GM23338 (cell line): ENCODE measurements around the gene USH1C. TPM values are rescaled to one million over a fixed set of nuclear protein-coding genes. Genes with fewer than 3 reads are reported as not detected.

Experiments used
- ATAC-seq: fragments of 200-7000 bp; cut with Tn5 transposase; 3 replicates; pipeline ENCODE4 v1.9.1; 2020
- DNase-seq: peaks from one replicate; pipeline ENCODE4 v3.0.0-alpha.2; 2015; ENCODE audit warnings: low spot score
- H2AFZ ChIP-seq: fragments of 200-600 bp; sonication (generic); 2 replicates; pipeline ENCODE4 v1.8.0; 2016; ENCODE audit warnings: antibody characterized with exemption, mild to moderate bottlenecking, moderate library complexity
- H3F3A ChIP-seq: fragments of 200-600 bp; sonication (generic); replicated peaks from 2 replicates; pipeline ENCODE4 v1.8.0; 2017; ENCODE audit warnings: antibody characterized with exemption, mixed run types, low read depth
- H3K27ac ChIP-seq: fragments of 200-600 bp; sonication (generic); 2 replicates; pipeline ENCODE4 v1.6.1; 2016; ENCODE audit warnings: low read depth
- H3K27me3 ChIP-seq: fragments of 200-600 bp; sonication (generic); 2 replicates; pipeline ENCODE4 v1.8.0; 2016; ENCODE audit warnings: mild to moderate bottlenecking, mixed run types, moderate library complexity; ENCODE audit not compliant: insufficient read depth
- H3K36me3 ChIP-seq: fragments of 200-600 bp; sonication (generic); 2 replicates; pipeline ENCODE4 v1.8.0; 2016; ENCODE audit warnings: mild to moderate bottlenecking; ENCODE audit not compliant: insufficient read depth
- H3K4me1 ChIP-seq: fragments of 200-600 bp; sonication (generic); 2 replicates; pipeline ENCODE4 v1.8.0; 2016; ENCODE audit warnings: mild to moderate bottlenecking, moderate library complexity; ENCODE audit not compliant: insufficient read depth
- H3K4me2 ChIP-seq: fragments of 200-600 bp; sonication (generic); 2 replicates; pipeline ENCODE4 v1.7.1; 2017; ENCODE audit warnings: mixed run types
- H3K4me3 ChIP-seq: fragments of 200-600 bp; sonication (generic); 2 replicates; pipeline ENCODE4 v1.6.1; 2016; ENCODE audit warnings: mixed run types
- H3K79me2 ChIP-seq: fragments of 200-600 bp; sonication (generic); replicated peaks from 2 replicates; pipeline ENCODE4 v1.8.0; 2017; ENCODE audit warnings: mild to moderate bottlenecking; ENCODE audit not compliant: insufficient read depth
- H3K9me2 ChIP-seq: fragments of 200-600 bp; sonication (generic); 2 replicates; pipeline ENCODE4 v1.8.0; 2017; ENCODE audit not compliant: insufficient read depth
- H4K20me1 ChIP-seq: fragments of 200-600 bp; sonication (generic); replicated peaks from 2 replicates; pipeline ENCODE4 v1.8.0; 2017; ENCODE audit warnings: mild to moderate bottlenecking; ENCODE audit not compliant: insufficient read depth
- H3K27ac Mint-ChIP-seq: 2 replicates; pipeline ENCODE4 v1.8.0; 2020; ENCODE audit warnings: inconsistent platforms, mild to moderate bottlenecking, moderate library complexity, mixed read lengths
- H3K27me3 Mint-ChIP-seq: 3 replicates; pipeline ENCODE4 v1.8.0; 2022; ENCODE audit warnings: low read depth, mild to moderate bottlenecking, moderate library complexity, mixed read lengths, inconsistent platforms; ENCODE audit not compliant: insufficient read depth, poor library complexity
- H3K36me3 Mint-ChIP-seq: 3 replicates; pipeline ENCODE4 v1.8.0; 2021; ENCODE audit warnings: low read depth, mild to moderate bottlenecking, inconsistent platforms, moderate library complexity, mixed read lengths
- H3K4me1 Mint-ChIP-seq: 3 replicates; pipeline ENCODE4 v1.8.0; 2020; ENCODE audit warnings: mild to moderate bottlenecking, inconsistent platforms, mixed read lengths
- H3K4me3 Mint-ChIP-seq: 3 replicates; pipeline ENCODE4 v1.8.0; 2021; ENCODE audit warnings: moderate library complexity, mild to moderate bottlenecking, inconsistent platforms, mixed read lengths
- H3K9me3 Mint-ChIP-seq: 3 replicates; pipeline ENCODE4 v1.8.0; 2020; ENCODE audit warnings: moderate library complexity, mild to moderate bottlenecking, inconsistent platforms, mixed read lengths
- CREB1 ChIP-seq: fragments of 250-450 bp; sonication (Bioruptor Pico); IDR thresholded peaks from 2 replicates; pipeline ENCODE4 v1.5.0; 2020; ENCODE audit warnings: low read depth, mild to moderate bottlenecking, moderate library complexity
- EZH2 ChIP-seq: fragments of 200-600 bp; sonication (generic); IDR thresholded peaks from one replicate; pipeline ENCODE4 v1.8.0; 2017; ENCODE audit warnings: antibody characterized with exemption, mild to moderate bottlenecking, low read depth; ENCODE audit not compliant: unreplicated experiment
- EZH2phosphoT487 ChIP-seq: fragments of 200-600 bp; sonication (generic); IDR thresholded peaks from one replicate; pipeline ENCODE4 v1.8.1; 2018; ENCODE audit warnings: antibody characterized with exemption; ENCODE audit not compliant: unreplicated experiment
- JUNB ChIP-seq: IDR thresholded peaks from one replicate; pipeline ENCODE4 v1.6.1; 2016; ENCODE audit warnings: antibody characterized with exemption; ENCODE audit not compliant: unreplicated experiment
- NANOG ChIP-seq: IDR thresholded peaks from 2 replicates; pipeline ENCODE4 v1.6.1; 2016; ENCODE audit warnings: antibody characterized with exemption, borderline replicate concordance
- POLR2AphosphoS5 ChIP-seq: IDR thresholded peaks from 2 replicates; pipeline ENCODE4 v1.6.1; 2016; ENCODE audit warnings: antibody characterized with exemption, low read depth
- STAT1 ChIP-seq: IDR thresholded peaks from one replicate; pipeline ENCODE4 v1.6.1; 2016; ENCODE audit warnings: antibody characterized with exemption; ENCODE audit not compliant: unreplicated experiment
- ZNF114 ChIP-seq: fragments of 250-450 bp; sonication (Bioruptor Pico); IDR thresholded peaks from 2 replicates; pipeline ENCODE4 v1.5.0; 2020; ENCODE audit warnings: mild to moderate bottlenecking, moderate library complexity
- ZNF331 ChIP-seq: fragments of 250-450 bp; sonication (Bioruptor Pico); IDR thresholded peaks from 2 replicates; pipeline ENCODE4 v1.5.0; 2020; ENCODE audit warnings: low read depth, mild to moderate bottlenecking, moderate library complexity
- polyA plus RNA-seq: library from polyadenylated mRNA; unstranded; fragments of >200 nt; fragmentation: Nextera tagmentation; extraction: Ambion mirVana; gene quantifications from 2 replicates; pipeline ENCODE4 v1.2.1, GENCODE V29; 2016
- total RNA-seq: library from RNA; depleted of rRNA; stranded (reverse); fragments of >200 nt; shearing (Covaris generic); gene quantifications from 2 replicates; pipeline ENCODE4 v1.2.3, GENCODE V29; 2014
- TF ChIP-seq, protein P1 (sequence below): IDR thresholded peaks from 2 replicates; pipeline ENCODE4 v1.6.1; 2016; ENCODE audit warnings: antibody characterized with exemption
- TF ChIP-seq, protein P2 (sequence below): IDR thresholded peaks from one replicate; pipeline ENCODE4 v1.6.1; 2018; ENCODE audit warnings: antibody characterized with exemption; ENCODE audit not compliant: unreplicated experiment
- TF ChIP-seq, protein P3 (sequence below), 2 experiments: fragments of 200-600 bp in 1 of 2; sonication (generic) in 1 of 2; conservative IDR thresholded peaks; 2 replicates each; pipeline versions ENCODE4 v1.5.1 to v1.6.1; 2016 to 2017; ENCODE audit warnings: antibody characterized with exemption in 2 of 2, low read depth in 2 of 2, mild to moderate bottlenecking in 2 of 2, moderate library complexity in 1 of 2
- TF ChIP-seq, protein P4 (sequence below): fragments of 250-450 bp; sonication (Bioruptor Pico); IDR thresholded peaks from 2 replicates; pipeline ENCODE4 v1.5.0; 2020; ENCODE audit warnings: mild to moderate bottlenecking, moderate library complexity

Gene USH1C
- total and polyA plus RNA-seq, 2 experiments from 2014 or later, result 1.3 to 1.8 TPM

DNA sequence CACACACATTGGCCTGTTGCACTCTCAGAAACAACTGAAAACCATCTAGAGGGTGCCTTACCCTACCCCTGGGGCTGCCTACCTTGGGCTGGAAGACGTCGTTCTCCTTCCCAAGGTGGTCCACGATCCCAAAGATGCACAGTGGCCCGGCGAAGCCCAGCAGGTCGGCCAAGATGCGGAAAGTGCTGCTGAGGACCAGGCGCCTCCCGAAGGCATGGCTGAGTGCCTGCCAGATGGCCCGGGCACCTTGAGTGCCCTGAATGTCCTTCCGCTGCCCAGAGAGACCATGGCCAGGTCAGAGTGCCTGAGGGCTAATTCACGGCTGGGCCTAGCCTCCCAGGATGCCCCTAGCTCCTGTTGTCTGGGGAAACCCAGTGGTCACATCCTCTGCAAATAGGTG, 83.8 kb downstream of the USH1C start:
- Histone ChIP-seq H3K27ac (no peak overlapping the region), H4K20me1 (no peaks in the 10 kb centered on the region), H3K27me3 (no peaks in the 10 kb centered on the region), H2AFZ (no peak overlapping the region), H3K4me2 (no peak overlapping the region), H3K9me2 (no peaks in the 10 kb centered on the region), H3K4me3 (no peak overlapping the region), H3F3A (no peaks in the 10 kb centered on the region), H3K4me1 (peaks cover 14% of the 10 kb centered on the region), H3K79me2 (no peaks in the 10 kb centered on the region), H3K36me3 (no peaks in the 10 kb centered on the region)
- DNase-seq (no peak), ATAC-seq (no peak)
- no peak overlapping the region for H3K27ac Mint-ChIP-seq
- TF ChIP-seq, protein P1, sequence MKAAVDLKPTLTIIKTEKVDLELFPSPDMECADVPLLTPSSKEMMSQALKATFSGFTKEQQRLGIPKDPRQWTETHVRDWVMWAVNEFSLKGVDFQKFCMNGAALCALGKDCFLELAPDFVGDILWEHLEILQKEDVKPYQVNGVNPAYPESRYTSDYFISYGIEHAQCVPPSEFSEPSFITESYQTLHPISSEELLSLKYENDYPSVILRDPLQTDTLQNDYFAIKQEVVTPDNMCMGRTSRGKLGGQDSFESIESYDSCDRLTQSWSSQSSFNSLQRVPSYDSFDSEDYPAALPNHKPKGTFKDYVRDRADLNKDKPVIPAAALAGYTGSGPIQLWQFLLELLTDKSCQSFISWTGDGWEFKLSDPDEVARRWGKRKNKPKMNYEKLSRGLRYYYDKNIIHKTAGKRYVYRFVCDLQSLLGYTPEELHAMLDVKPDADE, result no peak
- no peak for TF ChIP-seq POLR2AphosphoS5
- no peak for TF ChIP-seq ZNF114 (CRISPR knock-in tag)
- no peak for TF ChIP-seq ZNF331 (CRISPR knock-in tag)
- TF ChIP-seq JUNB, result no peak
- TF ChIP-seq, protein P2, sequence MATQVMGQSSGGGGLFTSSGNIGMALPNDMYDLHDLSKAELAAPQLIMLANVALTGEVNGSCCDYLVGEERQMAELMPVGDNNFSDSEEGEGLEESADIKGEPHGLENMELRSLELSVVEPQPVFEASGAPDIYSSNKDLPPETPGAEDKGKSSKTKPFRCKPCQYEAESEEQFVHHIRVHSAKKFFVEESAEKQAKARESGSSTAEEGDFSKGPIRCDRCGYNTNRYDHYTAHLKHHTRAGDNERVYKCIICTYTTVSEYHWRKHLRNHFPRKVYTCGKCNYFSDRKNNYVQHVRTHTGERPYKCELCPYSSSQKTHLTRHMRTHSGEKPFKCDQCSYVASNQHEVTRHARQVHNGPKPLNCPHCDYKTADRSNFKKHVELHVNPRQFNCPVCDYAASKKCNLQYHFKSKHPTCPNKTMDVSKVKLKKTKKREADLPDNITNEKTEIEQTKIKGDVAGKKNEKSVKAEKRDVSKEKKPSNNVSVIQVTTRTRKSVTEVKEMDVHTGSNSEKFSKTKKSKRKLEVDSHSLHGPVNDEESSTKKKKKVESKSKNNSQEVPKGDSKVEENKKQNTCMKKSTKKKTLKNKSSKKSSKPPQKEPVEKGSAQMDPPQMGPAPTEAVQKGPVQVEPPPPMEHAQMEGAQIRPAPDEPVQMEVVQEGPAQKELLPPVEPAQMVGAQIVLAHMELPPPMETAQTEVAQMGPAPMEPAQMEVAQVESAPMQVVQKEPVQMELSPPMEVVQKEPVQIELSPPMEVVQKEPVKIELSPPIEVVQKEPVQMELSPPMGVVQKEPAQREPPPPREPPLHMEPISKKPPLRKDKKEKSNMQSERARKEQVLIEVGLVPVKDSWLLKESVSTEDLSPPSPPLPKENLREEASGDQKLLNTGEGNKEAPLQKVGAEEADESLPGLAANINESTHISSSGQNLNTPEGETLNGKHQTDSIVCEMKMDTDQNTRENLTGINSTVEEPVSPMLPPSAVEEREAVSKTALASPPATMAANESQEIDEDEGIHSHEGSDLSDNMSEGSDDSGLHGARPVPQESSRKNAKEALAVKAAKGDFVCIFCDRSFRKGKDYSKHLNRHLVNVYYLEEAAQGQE, result no peak
- TF ChIP-seq CREB1, result no peak
- no peak for TF ChIP-seq NANOG
- no peak for TF ChIP-seq EZH2phosphoT487
- TF ChIP-seq STAT1, result no peak
- TF ChIP-seq, protein P3, sequence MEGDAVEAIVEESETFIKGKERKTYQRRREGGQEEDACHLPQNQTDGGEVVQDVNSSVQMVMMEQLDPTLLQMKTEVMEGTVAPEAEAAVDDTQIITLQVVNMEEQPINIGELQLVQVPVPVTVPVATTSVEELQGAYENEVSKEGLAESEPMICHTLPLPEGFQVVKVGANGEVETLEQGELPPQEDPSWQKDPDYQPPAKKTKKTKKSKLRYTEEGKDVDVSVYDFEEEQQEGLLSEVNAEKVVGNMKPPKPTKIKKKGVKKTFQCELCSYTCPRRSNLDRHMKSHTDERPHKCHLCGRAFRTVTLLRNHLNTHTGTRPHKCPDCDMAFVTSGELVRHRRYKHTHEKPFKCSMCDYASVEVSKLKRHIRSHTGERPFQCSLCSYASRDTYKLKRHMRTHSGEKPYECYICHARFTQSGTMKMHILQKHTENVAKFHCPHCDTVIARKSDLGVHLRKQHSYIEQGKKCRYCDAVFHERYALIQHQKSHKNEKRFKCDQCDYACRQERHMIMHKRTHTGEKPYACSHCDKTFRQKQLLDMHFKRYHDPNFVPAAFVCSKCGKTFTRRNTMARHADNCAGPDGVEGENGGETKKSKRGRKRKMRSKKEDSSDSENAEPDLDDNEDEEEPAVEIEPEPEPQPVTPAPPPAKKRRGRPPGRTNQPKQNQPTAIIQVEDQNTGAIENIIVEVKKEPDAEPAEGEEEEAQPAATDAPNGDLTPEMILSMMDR (conservative IDR thresholded peaks at IDR 0.05; ENCODE audit: low read depth in 2 of 2), result no peak
- TF ChIP-seq, protein P4, sequence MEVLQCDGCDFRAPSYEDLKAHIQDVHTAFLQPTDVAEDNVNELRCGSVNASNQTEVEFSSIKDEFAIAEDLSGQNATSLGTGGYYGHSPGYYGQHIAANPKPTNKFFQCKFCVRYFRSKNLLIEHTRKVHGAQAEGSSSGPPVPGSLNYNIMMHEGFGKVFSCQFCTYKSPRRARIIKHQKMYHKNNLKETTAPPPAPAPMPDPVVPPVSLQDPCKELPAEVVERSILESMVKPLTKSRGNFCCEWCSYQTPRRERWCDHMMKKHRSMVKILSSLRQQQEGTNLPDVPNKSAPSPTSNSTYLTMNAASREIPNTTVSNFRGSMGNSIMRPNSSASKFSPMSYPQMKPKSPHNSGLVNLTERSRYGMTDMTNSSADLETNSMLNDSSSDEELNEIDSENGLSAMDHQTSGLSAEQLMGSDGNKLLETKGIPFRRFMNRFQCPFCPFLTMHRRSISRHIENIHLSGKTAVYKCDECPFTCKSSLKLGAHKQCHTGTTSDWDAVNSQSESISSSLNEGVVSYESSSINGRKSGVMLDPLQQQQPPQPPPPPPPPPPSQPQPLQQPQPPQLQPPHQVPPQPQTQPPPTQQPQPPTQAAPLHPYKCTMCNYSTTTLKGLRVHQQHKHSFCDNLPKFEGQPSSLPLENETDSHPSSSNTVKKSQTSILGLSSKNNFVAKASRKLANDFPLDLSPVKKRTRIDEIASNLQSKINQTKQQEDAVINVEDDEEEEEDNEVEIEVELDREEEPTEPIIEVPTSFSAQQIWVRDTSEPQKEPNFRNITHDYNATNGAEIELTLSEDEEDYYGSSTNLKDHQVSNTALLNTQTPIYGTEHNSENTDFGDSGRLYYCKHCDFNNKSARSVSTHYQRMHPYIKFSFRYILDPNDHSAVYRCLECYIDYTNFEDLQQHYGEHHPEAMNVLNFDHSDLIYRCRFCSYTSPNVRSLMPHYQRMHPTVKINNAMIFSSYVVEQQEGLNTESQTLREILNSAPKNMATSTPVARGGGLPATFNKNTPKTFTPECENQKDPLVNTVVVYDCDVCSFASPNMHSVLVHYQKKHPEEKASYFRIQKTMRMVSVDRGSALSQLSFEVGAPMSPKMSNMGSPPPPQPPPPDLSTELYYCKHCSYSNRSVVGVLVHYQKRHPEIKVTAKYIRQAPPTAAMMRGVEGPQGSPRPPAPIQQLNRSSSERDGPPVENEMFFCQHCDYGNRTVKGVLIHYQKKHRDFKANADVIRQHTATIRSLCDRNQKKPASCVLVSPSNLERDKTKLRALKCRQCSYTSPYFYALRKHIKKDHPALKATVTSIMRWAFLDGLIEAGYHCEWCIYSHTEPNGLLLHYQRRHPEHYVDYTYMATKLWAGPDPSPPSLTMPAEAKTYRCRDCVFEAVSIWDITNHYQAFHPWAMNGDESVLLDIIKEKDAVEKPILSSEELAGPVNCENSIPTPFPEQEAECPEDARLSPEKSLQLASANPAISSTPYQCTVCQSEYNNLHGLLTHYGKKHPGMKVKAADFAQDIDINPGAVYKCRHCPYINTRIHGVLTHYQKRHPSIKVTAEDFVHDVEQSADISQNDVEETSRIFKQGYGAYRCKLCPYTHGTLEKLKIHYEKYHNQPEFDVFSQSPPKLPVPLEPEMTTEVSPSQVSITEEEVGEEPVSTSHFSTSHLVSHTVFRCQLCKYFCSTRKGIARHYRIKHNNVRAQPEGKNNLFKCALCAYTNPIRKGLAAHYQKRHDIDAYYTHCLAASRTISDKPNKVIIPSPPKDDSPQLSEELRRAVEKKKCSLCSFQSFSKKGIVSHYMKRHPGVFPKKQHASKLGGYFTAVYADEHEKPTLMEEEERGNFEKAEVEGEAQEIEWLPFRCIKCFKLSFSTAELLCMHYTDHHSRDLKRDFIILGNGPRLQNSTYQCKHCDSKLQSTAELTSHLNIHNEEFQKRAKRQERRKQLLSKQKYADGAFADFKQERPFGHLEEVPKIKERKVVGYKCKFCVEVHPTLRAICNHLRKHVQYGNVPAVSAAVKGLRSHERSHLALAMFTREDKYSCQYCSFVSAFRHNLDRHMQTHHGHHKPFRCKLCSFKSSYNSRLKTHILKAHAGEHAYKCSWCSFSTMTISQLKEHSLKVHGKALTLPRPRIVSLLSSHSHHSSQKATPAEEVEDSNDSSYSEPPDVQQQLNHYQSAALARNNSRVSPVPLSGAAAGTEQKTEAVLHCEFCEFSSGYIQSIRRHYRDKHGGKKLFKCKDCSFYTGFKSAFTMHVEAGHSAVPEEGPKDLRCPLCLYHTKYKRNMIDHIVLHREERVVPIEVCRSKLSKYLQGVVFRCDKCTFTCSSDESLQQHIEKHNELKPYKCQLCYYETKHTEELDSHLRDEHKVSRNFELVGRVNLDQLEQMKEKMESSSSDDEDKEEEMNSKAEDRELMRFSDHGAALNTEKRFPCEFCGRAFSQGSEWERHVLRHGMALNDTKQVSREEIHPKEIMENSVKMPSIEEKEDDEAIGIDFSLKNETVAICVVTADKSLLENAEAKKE (CRISPR knock-in tag), result no peak
- no peak for TF ChIP-seq EZH2
- no peaks in the 10 kb centered on the region for H3K36me3 Mint-ChIP-seq
- no peak overlapping the region for H3K4me3 Mint-ChIP-seq
- peaks cover 25% of the 10 kb centered on the region for H3K4me1 Mint-ChIP-seq
- H3K27me3 Mint-ChIP-seq, result peaks cover 2% of the 10 kb centered on the region
- no peaks in the 10 kb centered on the region for H3K9me3 Mint-ChIP-seq
